ENCODE data around the gene USP48.
"Not testable (repeated sequence)": the region's sequence is repeated elsewhere in the genome, so short reads cannot be mapped to it uniquely, and the experiment has no call there.

Gene USP48

GRCh38 chr1:21681426-21681825 is 101.5 kb downstream of the USP48 start:
- no peak for DNase-seq (ENCODE audit: low spot score)
- in situ Hi-C loops (cut with MboI; ENCODE audit: low sequenced_read_pairs, unreplicated experiment) = no loop called here
- no peak for TF ChIP-seq CTCF (IDR thresholded peaks at IDR 0.05; ENCODE audit: borderline replicate concordance, control extremely low read depth, extremely low read depth, insufficient read depth, missing control alignments)

- in situ Hi-C loops (cut with MboI; ENCODE audit: low sequenced_read_pairs, unreplicated experiment) = no loop called here
- DNase-seq (ENCODE audit: low spot score) = no peak
- TF ChIP-seq CTCF (IDR thresholded peaks at IDR 0.05; ENCODE audit: borderline replicate concordance, control extremely low read depth, extremely low read depth, insufficient read depth, missing control alignments) = no peak
These were observed 102.0 kb downstream of the USP48 start for GRCh38 chr1:21680918-21681317.

- in situ Hi-C loops (cut with MboI; ENCODE audit: low sequenced_read_pairs, unreplicated experiment) = no loop called here
- no peak for TF ChIP-seq CTCF (IDR thresholded peaks at IDR 0.05; ENCODE audit: borderline replicate concordance, control extremely low read depth, extremely low read depth, insufficient read depth, missing control alignments)
- DNase-seq (ENCODE audit: low spot score) = no peak
These were observed 102.6 kb downstream of the USP48 start for GRCh38 chr1:21680381-21680780.

GRCh38 chr1:21677168-21677567 is 105.8 kb downstream of the USP48 start:
- DNase-seq (ENCODE audit: low spot score) = no peak
- TF ChIP-seq CTCF (IDR thresholded peaks at IDR 0.05; ENCODE audit: borderline replicate concordance, control extremely low read depth, extremely low read depth, insufficient read depth, missing control alignments) = no peak
- in situ Hi-C loops (cut with MboI; ENCODE audit: low sequenced_read_pairs, unreplicated experiment) = loop anchor here (10.0 kb wide), 1 partner anchor 288 kb away; no protein-coding TSS in a partner anchor

- in situ Hi-C loops (cut with MboI; ENCODE audit: low sequenced_read_pairs, unreplicated experiment) = loop anchor here (10.0 kb wide), 1 partner anchor 290 kb away; no protein-coding TSS in a partner anchor
- no peak for DNase-seq (ENCODE audit: low spot score)
- no peak for TF ChIP-seq CTCF (IDR thresholded peaks at IDR 0.05; ENCODE audit: borderline replicate concordance, control extremely low read depth, extremely low read depth, insufficient read depth, missing control alignments)
These were observed 108.0 kb downstream of the USP48 start for GRCh38 chr1:21674957-21675356.

- in situ Hi-C loops (cut with MboI; ENCODE audit: low sequenced_read_pairs, unreplicated experiment) = loop anchor here (10.0 kb wide), 1 partner anchor 291 kb away; no protein-coding TSS in a partner anchor
- DNase-seq (ENCODE audit: low spot score) = not testable (repeated sequence)
These were observed 109.1 kb downstream of the USP48 start for GRCh38 chr1:21673853-21674252.

- in situ Hi-C loops (cut with MboI; ENCODE audit: low sequenced_read_pairs, unreplicated experiment) = loop anchor here (10.0 kb wide), 1 partner anchor 291 kb away; no protein-coding TSS in a partner anchor
- DNase-seq (ENCODE audit: low spot score) = peak; percentile 25
- no peak for TF ChIP-seq CTCF (IDR thresholded peaks at IDR 0.05; ENCODE audit: borderline replicate concordance, control extremely low read depth, extremely low read depth, insufficient read depth, missing control alignments)
These were observed 109.6 kb downstream of the USP48 start for GRCh38 chr1:21673277-21673780.
